ENCODE measurements around the gene PPY. TPM values are rescaled to one million over a fixed set of nuclear protein-coding genes. Genes with fewer than 3 reads are reported as not detected.
"Not testable (repeated sequence)": the region's sequence is repeated elsewhere in the genome, so short reads cannot be mapped to it uniquely, and the experiment has no call there.

PPY gene
- total RNA-seq, 2 experiments from 2014 or later, result not detected

GRCh38 chr17:43976963-43977837 lies 34.9 kb upstream of the PPY start:
- CTCF ChIA-PET, result no interaction called here

GRCh38 chr17:43975898-43976297 lies 33.6 kb upstream of the PPY start:
- intact Hi-C loops (cut with micrococcal nuclease), result no loop called here
- Mint-ChIP-seq H3K9me3 (no peaks in the 10 kb centered on the region), H3K4me1 (ENCODE audit: low read depth) (peaks cover 2% of the 10 kb centered on the region), H3K36me3 (ENCODE audit: low read depth) (no peaks in the 10 kb centered on the region), H3K27me3 (ENCODE audit: low read depth) (peaks cover 4% of the 10 kb centered on the region), H3K4me3 (no peak overlapping the region), H3K27ac (no peak overlapping the region)
- DNase-seq, result no peak
- CTCF ChIA-PET, result no interaction called here

More at GRCh38 chr17:43976963-43977837, 34.9 kb upstream of the PPY start:
- Mint-ChIP-seq H3K9me3 (no peaks in the 10 kb centered on the region), H3K4me3 (no peak overlapping the region), H3K36me3 (ENCODE audit: low read depth) (no peaks in the 10 kb centered on the region), H3K27ac (no peak overlapping the region), H3K27me3 (ENCODE audit: low read depth) (peaks cover 8% of the 10 kb centered on the region), H3K4me1 (ENCODE audit: low read depth) (no peaks in the 10 kb centered on the region)
- intact Hi-C loops (cut with micrococcal nuclease), result no loop called here
- DNase-seq, result no peak

- intact Hi-C loops (cut with micrococcal nuclease), result no loop called here
- Mint-ChIP-seq H3K4me1 (ENCODE audit: low read depth) (peaks cover 2% of the 10 kb centered on the region), H3K9me3 (no peaks in the 10 kb centered on the region), H3K27me3 (ENCODE audit: low read depth) (peaks cover 4% of the 10 kb centered on the region), H3K27ac (no peak overlapping the region), H3K36me3 (ENCODE audit: low read depth) (no peaks in the 10 kb centered on the region), H3K4me3 (no peak overlapping the region)
- no peak for DNase-seq
- CTCF ChIA-PET, result interaction anchor here (1.2 to 1.5 kb wide), 3 partner anchors 9 to 96 kb away, joined by 3 to 4 read pairs (median 3); no protein-coding TSS in a partner anchor
These were observed 32.3 kb upstream of the PPY start for GRCh38 chr17:43974382-43975266.

- H3K36me3 Mint-ChIP-seq (ENCODE audit: low read depth); intact Hi-C loops (cut with micrococcal nuclease); H3K4me3 Mint-ChIP-seq; DNase-seq; H3K9me3 Mint-ChIP-seq; H3K27ac Mint-ChIP-seq; H3K27me3 Mint-ChIP-seq (ENCODE audit: low read depth); H3K4me1 Mint-ChIP-seq (ENCODE audit: low read depth): not testable (repeated sequence)
- CTCF ChIA-PET, result interaction anchor here (1.0 to 1.2 kb wide), 2 partner anchors 10 to 26 kb away, joined by 3 read pairs; no protein-coding TSS in a partner anchor
These were observed 30.4 kb upstream of the PPY start for GRCh38 chr17:43972444-43973212.

GRCh38 chr17:43971436-43971835 lies 29.2 kb upstream of the PPY start:
- DNase-seq; H3K4me3 Mint-ChIP-seq; intact Hi-C loops (cut with micrococcal nuclease); H3K4me1 Mint-ChIP-seq (ENCODE audit: low read depth); H3K9me3 Mint-ChIP-seq; H3K27ac Mint-ChIP-seq; H3K27me3 Mint-ChIP-seq (ENCODE audit: low read depth); H3K36me3 Mint-ChIP-seq (ENCODE audit: low read depth): not testable (repeated sequence)
- CTCF ChIA-PET, result interaction anchor here (1.2 kb wide), 1 partner anchor 27 kb away, joined by 3 read pairs; no protein-coding TSS in a partner anchor

GRCh38 chr17:43970366-43970765 lies 28.1 kb upstream of the PPY start:
- peaks cover 2% of the 10 kb centered on the region for H3K4me1 Mint-ChIP-seq (ENCODE audit: low read depth)
- intact Hi-C loops (cut with micrococcal nuclease), result no loop called here
- H3K4me3 Mint-ChIP-seq, result no peak overlapping the region
- peaks cover 4% of the 10 kb centered on the region for H3K27me3 Mint-ChIP-seq (ENCODE audit: low read depth)
- no peak overlapping the region for H3K27ac Mint-ChIP-seq
- DNase-seq, result no peak
- H3K36me3 Mint-ChIP-seq (ENCODE audit: low read depth), result no peaks in the 10 kb centered on the region
- H3K9me3 Mint-ChIP-seq, result no peaks in the 10 kb centered on the region
- CTCF ChIA-PET, result no interaction called here

GRCh38 chr17:43967251-43967875 lies 25.1 kb upstream of the PPY start:
- DNase-seq, result no peak
- Mint-ChIP-seq H3K27me3 (ENCODE audit: low read depth) (no peaks in the 10 kb centered on the region), H3K9me3 (no peaks in the 10 kb centered on the region), H3K4me3 (no peak overlapping the region), H3K27ac (no peak overlapping the region), H3K4me1 (ENCODE audit: low read depth) (peaks cover 2% of the 10 kb centered on the region), H3K36me3 (ENCODE audit: low read depth) (no peaks in the 10 kb centered on the region)
- intact Hi-C loops (cut with micrococcal nuclease), result no loop called here
- CTCF ChIA-PET, result interaction anchor here (1.6 kb wide), 1 partner anchor 23 kb away, joined by 6 read pairs; no protein-coding TSS in a partner anchor

- CTCF ChIA-PET, result no interaction called here
- DNase-seq, result no peak
These were observed 24.0 kb upstream of the PPY start for GRCh38 chr17:43966276-43966675.

GRCh38 chr17:43962479-43962878 lies 20.2 kb upstream of the PPY start:
- H3K36me3 Mint-ChIP-seq (ENCODE audit: low read depth), result no peaks in the 10 kb centered on the region
- CTCF ChIA-PET, result interaction anchor here (1.4 to 3.6 kb wide), 2 partner anchors 18 to 84 kb away, joined by 3 to 14 read pairs; no protein-coding TSS in a partner anchor
- intact Hi-C loops (cut with micrococcal nuclease), result no loop called here
- no peak overlapping the region for H3K27ac Mint-ChIP-seq
- no peaks in the 10 kb centered on the region for H3K27me3 Mint-ChIP-seq (ENCODE audit: low read depth)
- no peak overlapping the region for H3K4me3 Mint-ChIP-seq
- H3K4me1 Mint-ChIP-seq (ENCODE audit: low read depth), result no peaks in the 10 kb centered on the region
- H3K9me3 Mint-ChIP-seq, result no peaks in the 10 kb centered on the region
- no peak for DNase-seq

More at GRCh38 chr17:43966276-43966675, 24.0 kb upstream of the PPY start:
- Mint-ChIP-seq H3K36me3 (ENCODE audit: low read depth) (no peaks in the 10 kb centered on the region), H3K9me3 (no peaks in the 10 kb centered on the region), H3K4me3 (no peak overlapping the region), H3K4me1 (ENCODE audit: low read depth) (no peaks in the 10 kb centered on the region), H3K27ac (no peak overlapping the region), H3K27me3 (ENCODE audit: low read depth) (no peaks in the 10 kb centered on the region)
- intact Hi-C loops (cut with micrococcal nuclease), result no loop called here

- CTCF ChIA-PET, result interaction anchor here (0.9 to 3.6 kb wide), 3 partner anchors 18 to 84 kb away, joined by 3 to 14 read pairs (median 3); no protein-coding TSS in a partner anchor
- H3K27ac Mint-ChIP-seq, result no peak overlapping the region
- H3K36me3 Mint-ChIP-seq (ENCODE audit: low read depth), result no peaks in the 10 kb centered on the region
- DNase-seq, result no peak
- no peaks in the 10 kb centered on the region for H3K9me3 Mint-ChIP-seq
- H3K4me1 Mint-ChIP-seq (ENCODE audit: low read depth), result no peaks in the 10 kb centered on the region
- no peaks in the 10 kb centered on the region for H3K27me3 Mint-ChIP-seq (ENCODE audit: low read depth)
- H3K4me3 Mint-ChIP-seq, result no peak overlapping the region
- intact Hi-C loops (cut with micrococcal nuclease), result no loop called here
These were observed 19.7 kb upstream of the PPY start for GRCh38 chr17:43961954-43962353.

GRCh38 chr17:43961292-43961691 lies 19.0 kb upstream of the PPY start:
- CTCF ChIA-PET, result interaction anchor here (0.6 to 3.6 kb wide), 3 partner anchors 17 to 208 kb away, joined by 3 to 14 read pairs (median 3); no protein-coding TSS in a partner anchor
- H3K4me1 Mint-ChIP-seq (ENCODE audit: low read depth); H3K9me3 Mint-ChIP-seq; H3K27me3 Mint-ChIP-seq (ENCODE audit: low read depth); DNase-seq; intact Hi-C loops (cut with micrococcal nuclease); H3K36me3 Mint-ChIP-seq (ENCODE audit: low read depth); H3K4me3 Mint-ChIP-seq; H3K27ac Mint-ChIP-seq: not testable (repeated sequence)

All from activated naive CD4-positive, alpha-beta T cell treated with anti-CD3 and anti-CD28 coated beads for 36 hours (primary cell).